ENCODE measurements around the gene AGPAT2. TPM values are rescaled to one million over a fixed set of nuclear protein-coding genes. Genes with fewer than 3 reads are reported as not detected.
A peak's percentile ranks its signal among the peaks of the same experiment; 100 is the strongest.

AGPAT2 gene
- total RNA-seq, 4 donors from 2014 or later = 22.0 to 52.8 (median 39.3) TPM

GRCh38 chr9:136673088-136673974 lies 13.9 kb downstream of the AGPAT2 start:
- H3K4me3 ChIP-seq = no peak overlapping the region
- peak overlapping the region in 2 of 4 donors; percentile 1 to 30 for H3K27ac ChIP-seq (replicated peaks in 1 of 4)
- intact Hi-C loops (cut with DNase I) = no loop called here
- H3K27me3 ChIP-seq = peaks cover 0 to 32% (median 0%) of the 10 kb centered on the region in 4 donors
- peaks cover 3 to 28% (median 7%) of the 10 kb centered on the region in 4 donors for H3K4me1 ChIP-seq
- 79% methylated on average over 15 of the region's 35 CpGs for WGBS
- DNase-seq (ENCODE audit: extremely low spot score) = no peak
- no peaks in the 10 kb centered on the region for H3K9me3 ChIP-seq
- H3K36me3 ChIP-seq = peaks cover 8 to 79% (median 48%) of the 10 kb centered on the region in 4 donors
- TF ChIP-seq POLR2A (IDR thresholded peaks at IDR 0.05; ENCODE audit: low read depth) (no peak), CTCF (IDR thresholded peaks at IDR 0.05) (no peak), POLR2AphosphoS5 (IDR thresholded peaks at IDR 0.05) (no peak), EP300 (IDR thresholded peaks at IDR 0.05) (no peak)

GRCh38 chr9:136672431-136673087 lies 14.7 kb downstream of the AGPAT2 start:
- TF ChIP-seq EP300 (IDR thresholded peaks at IDR 0.05) (no peak), POLR2AphosphoS5 (IDR thresholded peaks at IDR 0.05) (peak in 1 of 2 donors; percentile 1)
- Histone ChIP-seq H3K27ac (replicated peaks in 1 of 4) (peak overlapping the region in 1 of 4 donors; percentile 30), H3K36me3 (peaks cover 8 to 87% (median 47%) of the 10 kb centered on the region in 4 donors), H3K9me3 (no peaks in the 10 kb centered on the region), H3K27me3 (peaks cover 0 to 39% (median 0%) of the 10 kb centered on the region in 4 donors), H3K4me1 (peaks cover 3 to 28% (median 7%) of the 10 kb centered on the region in 4 donors), H3K4me3 (no peak overlapping the region)
- 68% methylated on average over 9 of the region's 14 CpGs for WGBS
- no peak for DNase-seq (ENCODE audit: extremely low spot score)
- intact Hi-C loops (cut with DNase I) = no loop called here

- no peak for TF ChIP-seq EP300 (IDR thresholded peaks at IDR 0.05)
- TF ChIP-seq POLR2A (IDR thresholded peaks at IDR 0.05; ENCODE audit: low read depth) = no peak
- peak; percentile 61 to 96 (median 61) for TF ChIP-seq CTCF (IDR thresholded peaks at IDR 0.05)
- peak in 1 of 2 donors; percentile 44 for TF ChIP-seq POLR2AphosphoS5 (IDR thresholded peaks at IDR 0.05)
- 58% methylated on average over 15 of the region's 27 CpGs for WGBS
- peaks cover 3 to 29% (median 7%) of the 10 kb centered on the region in 4 donors for H3K4me1 ChIP-seq
- peak overlapping the region in 1 of 4 donors; percentile 9 for H3K4me3 ChIP-seq
- intact Hi-C loops (cut with DNase I) = no loop called here
- no peak for DNase-seq (ENCODE audit: extremely low spot score)
- H3K36me3 ChIP-seq = peaks cover 8 to 90% (median 41%) of the 10 kb centered on the region in 4 donors
- H3K9me3 ChIP-seq = no peaks in the 10 kb centered on the region
- H3K27me3 ChIP-seq = peaks cover 0 to 46% (median 0%) of the 10 kb centered on the region in 4 donors
- H3K27ac ChIP-seq (replicated peaks in 1 of 4) = peak overlapping the region in 1 of 4 donors; percentile 39
Observed at GRCh38 chr9:136671646-136672430, 15.4 kb downstream of the AGPAT2 start.

GRCh38 chr9:136671254-136671614 lies 16.0 kb downstream of the AGPAT2 start:
- Histone ChIP-seq H3K27ac (replicated peaks in 1 of 4) (no peak overlapping the region), H3K4me1 (peaks cover 3 to 35% (median 10%) of the 10 kb centered on the region in 4 donors), H3K36me3 (peaks cover 5 to 89% (median 35%) of the 10 kb centered on the region in 4 donors), H3K27me3 (peaks cover 0 to 52% (median 0%) of the 10 kb centered on the region in 4 donors), H3K9me3 (no peaks in the 10 kb centered on the region), H3K4me3 (peak overlapping the region in 1 of 4 donors; percentile 9)
- 49% methylated on average over 7 of the region's 12 CpGs for WGBS
- TF ChIP-seq CTCF (IDR thresholded peaks at IDR 0.05) (no peak), POLR2A (IDR thresholded peaks at IDR 0.05; ENCODE audit: low read depth) (no peak), POLR2AphosphoS5 (IDR thresholded peaks at IDR 0.05) (no peak), EP300 (IDR thresholded peaks at IDR 0.05) (no peak)
- no peak for DNase-seq (ENCODE audit: extremely low spot score)
- intact Hi-C loops (cut with DNase I) = no loop called here
